HCT116 (cell line): ENCODE results near the gene DENND2A. TPM values are rescaled to one million over a fixed set of nuclear protein-coding genes. Genes with fewer than 3 reads are reported as not detected.

Source experiments
- ATAC-seq: fragments of 200-7000 bp; cut with Tn5 transposase; 2 replicates; pipeline ENCODE4 v1.9.1; 2020; ENCODE audit warnings: mild to moderate bottlenecking, moderate library complexity
- BruUV-seq: library from RNA; stranded (reverse); fragments of 400-500 nt; replicated peaks from 2 replicates; lab custom pipeline; 2021; lab: Mats Ljungman, UMichigan
- CTCF ChIA-PET: fragments of 300-600 bp; sonication (Branson Sonifier 250); formaldehyde crosslinking; loops from one replicate; lab custom pipeline; 2021; ENCODE audit warnings: antibody characterized with exemption; lab: Charles Lee
- POLR2A ChIA-PET: fragments of 300-600, 350-600 bp; sonication (Branson Sonifier 250); formaldehyde crosslinking; loops from one replicate; lab custom pipeline; 2021; ENCODE audit warnings: antibody characterized with exemption; lab: Charles Lee
- RAD21 ChIA-PET, 2 experiments: fragments of 300-600 bp; sonication (Branson Sonifier 250); formaldehyde crosslinking; loops; one replicate each; lab custom pipeline; 2023; ENCODE audit warnings: low total read pairs in 2 of 2; ENCODE audit not compliant: uncharacterized antibody in 2 of 2, unreplicated experiment in 2 of 2, low non-redundant PET in 1 of 2; lab: Charles Lee
- DNase-seq: peaks from one replicate; pipeline ENCODE4 v3.0.0-alpha.2; 2010; ENCODE audit warnings: low read depth, low spot score
- H2AFZ ChIP-seq: fragments of 200-600 bp; shearing (Covaris generic), sonication (generic); 2 replicates; pipeline ENCODE4 v1.6.1; 2017; ENCODE audit warnings: low read depth, mixed run types, mixed read lengths, antibody characterized with exemption, low read length; ENCODE audit not compliant: poor library complexity, severe bottlenecking
- H3K27ac ChIP-seq: 2 replicates; pipeline ENCODE4 v1.5.1; 2012; ENCODE audit warnings: low read depth, low read length
- H3K27me3 ChIP-seq: fragments of 200-600 bp; sonication (generic); 2 replicates; pipeline ENCODE4 v1.6.1; 2016; ENCODE audit warnings: mixed run types, low read length, mixed read lengths; ENCODE audit not compliant: insufficient read depth
- H3K36me3 ChIP-seq, 2 experiments: fragments of 200-500 bp in 1 of 2; fragments of 200-600 bp in 1 of 2; sonication (Bioruptor generic) in 1 of 2; sonication (generic) in 1 of 2; 2 replicates each; pipeline versions ENCODE4 v1.5.1 to v1.6.1; 2014 to 2016; ENCODE audit warnings: low read length in 2 of 2, inconsistent platforms in 1 of 2, mixed read lengths in 1 of 2, mixed run types in 1 of 2; ENCODE audit not compliant: insufficient read depth in 2 of 2, control insufficient read depth in 1 of 2
- H3K4me1 ChIP-seq, 2 experiments: fragments of 200-600 bp in 1 of 2; sonication (generic) in 1 of 2; 2 replicates each; pipeline versions ENCODE4 v1.5.1 to v1.6.1; 2012 to 2017; ENCODE audit warnings: low read length in 2 of 2, inconsistent platforms in 1 of 2, mild to moderate bottlenecking in 1 of 2, mixed read lengths in 1 of 2, mixed run types in 1 of 2, moderate library complexity in 1 of 2; ENCODE audit not compliant: insufficient read depth in 2 of 2, control insufficient read depth in 1 of 2
- H3K4me2 ChIP-seq: fragments of 200-600 bp; sonication (generic); 2 replicates; pipeline ENCODE4 v1.6.1; 2017; ENCODE audit warnings: mixed run types, low read length, mixed read lengths
- H3K4me3 ChIP-seq, 2 experiments: fragments of 200-600 bp in 1 of 2; sonication (generic) in 1 of 2; replicated peaks in 1 of 2; 2 replicates each; pipeline ENCODE4 v1.5.1; 2011 to 2016; ENCODE audit warnings: low read length in 2 of 2, control low read depth in 1 of 2, low read depth in 1 of 2, mild to moderate bottlenecking in 1 of 2, mixed read lengths in 1 of 2, mixed run types in 1 of 2
- H3K79me2 ChIP-seq: fragments of 200-600 bp; sonication (generic); 2 replicates; pipeline ENCODE4 v1.6.1; 2017; ENCODE audit warnings: mild to moderate bottlenecking, mixed run types, low read length, moderate library complexity, mixed read lengths; ENCODE audit not compliant: insufficient read depth
- H3K9ac ChIP-seq: fragments of 200-600 bp; sonication (generic); 2 replicates; pipeline ENCODE4 v1.6.1; 2016; ENCODE audit warnings: low read length, mixed read lengths
- H3K9me2 ChIP-seq: fragments of 200-600 bp; sonication (generic), shearing (Covaris generic); 2 replicates; pipeline ENCODE4 v1.6.1; 2017; ENCODE audit warnings: mixed run types, mild to moderate bottlenecking, moderate library complexity; ENCODE audit not compliant: insufficient read depth
- H3K9me3 ChIP-seq, 2 experiments: fragments of 200-500 bp in 1 of 2; fragments of 200-600 bp in 1 of 2; sonication (Bioruptor generic) in 1 of 2; sonication (generic) in 1 of 2; 2 replicates each; pipeline ENCODE4 v1.6.1; 2014 to 2017; ENCODE audit warnings: low read length in 2 of 2, mixed read lengths in 2 of 2, inconsistent platforms in 1 of 2, low read depth in 1 of 2, mild to moderate bottlenecking in 1 of 2, mixed run types in 1 of 2, moderate library complexity in 1 of 2; ENCODE audit not compliant: control insufficient read depth in 1 of 2, insufficient read depth in 1 of 2
- H4K20me1 ChIP-seq: fragments of 200-600 bp; sonication (generic), shearing (Covaris generic); 2 replicates; pipeline ENCODE4 v1.6.1; 2017; ENCODE audit warnings: mixed run types, mild to moderate bottlenecking, moderate library complexity; ENCODE audit not compliant: insufficient read depth
- CBX3 ChIP-seq: IDR thresholded peaks from 2 replicates; pipeline ENCODE4 v1.6.1; 2012; ENCODE audit warnings: low read depth
- CEBPB ChIP-seq: IDR thresholded peaks from 2 replicates; pipeline ENCODE4 v1.6.1; 2012; ENCODE audit warnings: low read depth
- EGR1 ChIP-seq: IDR thresholded peaks from 2 replicates; pipeline ENCODE4 v1.6.1; 2012; ENCODE audit warnings: low read depth
- ELF1 ChIP-seq: IDR thresholded peaks from 2 replicates; pipeline ENCODE4 v1.6.1; 2012; ENCODE audit warnings: low read depth, borderline replicate concordance
- EZH2phosphoT487 ChIP-seq: fragments of 200-600 bp; IDR thresholded peaks from 2 replicates; pipeline ENCODE4 v1.6.1; 2018; ENCODE audit warnings: antibody characterized with exemption, borderline replicate concordance
- POLR2AphosphoS5 ChIP-seq: IDR thresholded peaks from 2 replicates; pipeline ENCODE4 v1.6.1; 2011; ENCODE audit warnings: mild to moderate bottlenecking, low read depth, low read length, moderate library complexity
- RAD21 ChIP-seq: IDR thresholded peaks from 2 replicates; pipeline ENCODE4 v1.6.1; 2012; ENCODE audit warnings: low read depth, mild to moderate bottlenecking
- SIN3A ChIP-seq: IDR thresholded peaks from 2 replicates; pipeline ENCODE4 v1.6.1; 2012; ENCODE audit warnings: low read depth
- SP1 ChIP-seq: IDR thresholded peaks from 2 replicates; pipeline ENCODE4 v1.6.1; 2012; ENCODE audit warnings: low read depth
- ZFX ChIP-seq: fragments of 450-650 bp; IDR thresholded peaks from 2 replicates; pipeline ENCODE4 v1.6.1; 2017
- ZNF274 ChIP-seq: fragments of 200-500 bp; sonication (Bioruptor generic); IDR thresholded peaks from 2 replicates; pipeline ENCODE4 v1.6.1; 2014; ENCODE audit warnings: mild to moderate bottlenecking, low read depth, low read length, inconsistent platforms
- intact Hi-C: fragments of 100-400 bp; cut with micrococcal nuclease; formaldehyde crosslinking; loops from 2 replicates; pipeline ENCODE4 v1.10.0; 2022
- total RNA-seq: library from RNA; stranded (reverse); gene quantifications from one replicate; pipeline ENCODE4 v1.2.1, GENCODE V29; 2021; ENCODE audit not compliant: unreplicated experiment
- TF ChIP-seq, protein P1 (sequence below): IDR thresholded peaks from 2 replicates; pipeline ENCODE4 v1.6.1; 2012
- TF ChIP-seq, protein P2 (sequence below): IDR thresholded peaks from 2 replicates; pipeline ENCODE4 v1.6.1; 2012
- TF ChIP-seq, protein P3 (sequence below): IDR thresholded peaks from 2 replicates; pipeline ENCODE4 v1.6.1; 2012; ENCODE audit warnings: low read depth
- TF ChIP-seq, protein P4 (sequence below), 3 experiments: fragments of 200-600 bp in 1 of 3; sonication (generic) in 1 of 3; IDR thresholded peaks in 2 of 3; conservative IDR thresholded peaks in 1 of 3; 2 replicates each; pipeline ENCODE4 v1.5.1; 2012 to 2017; ENCODE audit warnings: low read depth in 2 of 3, low read length in 2 of 3, antibody characterized with exemption in 1 of 3, borderline replicate concordance in 1 of 3, control low read depth in 1 of 3, mild to moderate bottlenecking in 1 of 3, mixed read lengths in 1 of 3, mixed run types in 1 of 3, moderate library complexity in 1 of 3; ENCODE audit not compliant: insufficient read depth in 1 of 3

DENND2A gene
- total RNA-seq, 1 experiment from 2014 or later, result 0.12 TPM

DNA sequence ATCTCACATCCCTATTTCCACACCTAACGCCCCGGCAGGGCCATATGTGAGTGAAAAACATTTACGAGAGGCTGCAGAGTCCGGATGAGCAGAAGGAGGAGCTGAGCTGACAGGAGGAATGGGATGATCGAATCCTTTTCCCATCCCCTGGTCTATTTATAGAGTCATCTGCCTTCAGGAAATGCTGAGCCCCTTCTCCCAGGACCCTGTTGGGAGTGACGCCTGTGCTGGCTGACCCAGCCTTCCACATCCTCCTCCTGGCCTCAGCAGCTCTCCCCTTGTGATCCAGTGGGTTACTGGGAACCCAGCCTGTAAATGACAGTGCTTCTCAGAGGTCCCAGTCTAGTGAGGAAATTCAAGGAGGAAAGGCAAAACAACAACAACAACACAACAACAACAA lies 16.6 kb downstream of the DENND2A start:
- POLR2A ChIA-PET, result no interaction called here
- ATAC-seq, result no peak
- TF ChIP-seq CBX3 (no peak), POLR2AphosphoS5 (no peak), SIN3A (no peak), SP1 (no peak), ZFX (no peak), ZNF274 (no peak), CEBPB (no peak)
- TF ChIP-seq, protein P1, sequence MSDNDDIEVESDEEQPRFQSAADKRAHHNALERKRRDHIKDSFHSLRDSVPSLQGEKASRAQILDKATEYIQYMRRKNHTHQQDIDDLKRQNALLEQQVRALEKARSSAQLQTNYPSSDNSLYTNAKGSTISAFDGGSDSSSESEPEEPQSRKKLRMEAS, result no peak
- TF ChIP-seq, protein P2, sequence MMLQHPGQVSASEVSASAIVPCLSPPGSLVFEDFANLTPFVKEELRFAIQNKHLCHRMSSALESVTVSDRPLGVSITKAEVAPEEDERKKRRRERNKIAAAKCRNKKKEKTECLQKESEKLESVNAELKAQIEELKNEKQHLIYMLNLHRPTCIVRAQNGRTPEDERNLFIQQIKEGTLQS, result no peak
- H3K9me2 ChIP-seq, result no peaks in the 10 kb centered on the region
- RAD21 ChIA-PET, result no interaction called here
- no peaks in the 10 kb centered on the region for H3K9me3 ChIP-seq
- no peaks in the 10 kb centered on the region for H3K79me2 ChIP-seq
- H3K27me3 ChIP-seq, result no peaks in the 10 kb centered on the region
- CTCF ChIA-PET, result no interaction called here
- H3K36me3 ChIP-seq, result no peaks in the 10 kb centered on the region
- no peak overlapping the region for H3K9ac ChIP-seq
- H3K4me3 ChIP-seq, result no peak overlapping the region
- DNase-seq, result no peak
- no peak overlapping the region for H3K27ac ChIP-seq
- H3K4me2 ChIP-seq, result no peak overlapping the region
- H2AFZ ChIP-seq, result no peak overlapping the region
- BruUV-seq, result no TSS peak
- intact Hi-C loops, result no loop called here
- H4K20me1 ChIP-seq, result no peaks in the 10 kb centered on the region
- peaks cover 0 to 18% of the 10 kb centered on the region in 2 experiments; a peak in 2 of 4 replicates for H3K4me1 ChIP-seq

DNA sequence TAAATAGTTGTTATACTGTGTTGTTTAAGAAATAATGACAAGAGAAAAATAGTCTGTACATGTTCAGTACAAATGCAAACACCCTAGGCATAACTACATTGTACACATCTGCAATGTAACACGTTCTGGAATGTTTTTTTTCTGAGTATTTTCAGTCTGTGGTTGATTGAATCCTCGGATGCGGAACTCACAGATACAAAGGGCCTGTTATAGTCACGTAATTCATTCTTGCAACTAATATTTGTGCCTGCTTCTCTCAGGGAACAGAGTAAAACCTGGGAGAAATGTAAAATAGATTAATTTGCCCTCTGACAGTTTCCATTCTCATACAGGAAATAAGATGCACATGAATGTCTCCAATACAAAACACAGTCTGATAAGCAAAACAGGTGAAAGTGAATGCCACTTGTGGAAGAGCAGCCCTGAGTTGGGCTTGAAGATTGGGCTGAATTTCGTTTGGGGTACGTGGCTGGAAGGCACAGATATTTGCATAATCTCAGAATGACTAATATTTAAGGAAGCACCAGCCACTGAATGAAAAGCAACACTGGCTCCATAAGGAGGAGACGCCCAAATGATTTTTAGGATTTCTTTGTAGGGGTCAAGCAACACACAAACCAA lies 19.1 kb downstream of the DENND2A start:
- no peaks in the 10 kb centered on the region for H3K27me3 ChIP-seq
- POLR2A ChIA-PET, result no interaction called here
- CTCF ChIA-PET, result no interaction called here
- no peak overlapping the region for H3K27ac ChIP-seq
- H3K79me2 ChIP-seq, result no peaks in the 10 kb centered on the region
- DNase-seq (no peak), ATAC-seq (no peak)
- BruUV-seq, result no TSS peak
- H3K36me3 ChIP-seq, result no peaks in the 10 kb centered on the region
- RAD21 ChIA-PET, result no interaction called here
- no peak overlapping the region for H3K4me2 ChIP-seq
- intact Hi-C loops, result no loop called here
- H4K20me1 ChIP-seq, result no peaks in the 10 kb centered on the region
- no peaks in the 10 kb centered on the region for H3K9me3 ChIP-seq
- no peak overlapping the region for H3K4me3 ChIP-seq
- H3K9ac ChIP-seq, result no peak overlapping the region
- H3K4me1 ChIP-seq, result peaks cover 0 to 14% of the 10 kb centered on the region in 2 experiments; a peak in 2 of 4 replicates
- no peak for TF ChIP-seq ELF1
- no peak for TF ChIP-seq RAD21
- TF ChIP-seq, protein P3, sequence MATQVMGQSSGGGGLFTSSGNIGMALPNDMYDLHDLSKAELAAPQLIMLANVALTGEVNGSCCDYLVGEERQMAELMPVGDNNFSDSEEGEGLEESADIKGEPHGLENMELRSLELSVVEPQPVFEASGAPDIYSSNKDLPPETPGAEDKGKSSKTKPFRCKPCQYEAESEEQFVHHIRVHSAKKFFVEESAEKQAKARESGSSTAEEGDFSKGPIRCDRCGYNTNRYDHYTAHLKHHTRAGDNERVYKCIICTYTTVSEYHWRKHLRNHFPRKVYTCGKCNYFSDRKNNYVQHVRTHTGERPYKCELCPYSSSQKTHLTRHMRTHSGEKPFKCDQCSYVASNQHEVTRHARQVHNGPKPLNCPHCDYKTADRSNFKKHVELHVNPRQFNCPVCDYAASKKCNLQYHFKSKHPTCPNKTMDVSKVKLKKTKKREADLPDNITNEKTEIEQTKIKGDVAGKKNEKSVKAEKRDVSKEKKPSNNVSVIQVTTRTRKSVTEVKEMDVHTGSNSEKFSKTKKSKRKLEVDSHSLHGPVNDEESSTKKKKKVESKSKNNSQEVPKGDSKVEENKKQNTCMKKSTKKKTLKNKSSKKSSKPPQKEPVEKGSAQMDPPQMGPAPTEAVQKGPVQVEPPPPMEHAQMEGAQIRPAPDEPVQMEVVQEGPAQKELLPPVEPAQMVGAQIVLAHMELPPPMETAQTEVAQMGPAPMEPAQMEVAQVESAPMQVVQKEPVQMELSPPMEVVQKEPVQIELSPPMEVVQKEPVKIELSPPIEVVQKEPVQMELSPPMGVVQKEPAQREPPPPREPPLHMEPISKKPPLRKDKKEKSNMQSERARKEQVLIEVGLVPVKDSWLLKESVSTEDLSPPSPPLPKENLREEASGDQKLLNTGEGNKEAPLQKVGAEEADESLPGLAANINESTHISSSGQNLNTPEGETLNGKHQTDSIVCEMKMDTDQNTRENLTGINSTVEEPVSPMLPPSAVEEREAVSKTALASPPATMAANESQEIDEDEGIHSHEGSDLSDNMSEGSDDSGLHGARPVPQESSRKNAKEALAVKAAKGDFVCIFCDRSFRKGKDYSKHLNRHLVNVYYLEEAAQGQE, result no peak
- no peak for TF ChIP-seq EZH2phosphoT487
- no peak for TF ChIP-seq EGR1
- TF ChIP-seq, protein P4, sequence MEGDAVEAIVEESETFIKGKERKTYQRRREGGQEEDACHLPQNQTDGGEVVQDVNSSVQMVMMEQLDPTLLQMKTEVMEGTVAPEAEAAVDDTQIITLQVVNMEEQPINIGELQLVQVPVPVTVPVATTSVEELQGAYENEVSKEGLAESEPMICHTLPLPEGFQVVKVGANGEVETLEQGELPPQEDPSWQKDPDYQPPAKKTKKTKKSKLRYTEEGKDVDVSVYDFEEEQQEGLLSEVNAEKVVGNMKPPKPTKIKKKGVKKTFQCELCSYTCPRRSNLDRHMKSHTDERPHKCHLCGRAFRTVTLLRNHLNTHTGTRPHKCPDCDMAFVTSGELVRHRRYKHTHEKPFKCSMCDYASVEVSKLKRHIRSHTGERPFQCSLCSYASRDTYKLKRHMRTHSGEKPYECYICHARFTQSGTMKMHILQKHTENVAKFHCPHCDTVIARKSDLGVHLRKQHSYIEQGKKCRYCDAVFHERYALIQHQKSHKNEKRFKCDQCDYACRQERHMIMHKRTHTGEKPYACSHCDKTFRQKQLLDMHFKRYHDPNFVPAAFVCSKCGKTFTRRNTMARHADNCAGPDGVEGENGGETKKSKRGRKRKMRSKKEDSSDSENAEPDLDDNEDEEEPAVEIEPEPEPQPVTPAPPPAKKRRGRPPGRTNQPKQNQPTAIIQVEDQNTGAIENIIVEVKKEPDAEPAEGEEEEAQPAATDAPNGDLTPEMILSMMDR (IDR thresholded peaks at IDR 0.05 in 2 of 3, conservative IDR thresholded peaks at IDR 0.05 in 1 of 3; ENCODE audit: borderline replicate concordance in 1 of 3, insufficient read depth in 1 of 3, low read depth in 2 of 3, low read length in 2 of 3), result no peak
- no peak overlapping the region for H2AFZ ChIP-seq
- no peaks in the 10 kb centered on the region for H3K9me2 ChIP-seq
